Measurements from ENCODE around the gene SPSB1.

SPSB1 gene

GRCh38 chr1:9307303-9307702 is 14.6 kb downstream of the SPSB1 start:
- TF ChIP-seq REST (IDR thresholded peaks at IDR 0.05; ENCODE audit: insufficient read depth in 1 of 2, low read depth in 2 of 2, low read length in 2 of 2) (peak in 1 of 2 experiments; percentile 78; a peak in 2 of 4 replicates), TAF1 (IDR thresholded peaks at IDR 0.05; ENCODE audit: borderline replicate concordance, insufficient read depth, low read length) (no peak), POLR2AphosphoS5 (IDR thresholded peaks at IDR 0.05; ENCODE audit: low read depth, low read length) (no peak), SIN3A (IDR thresholded peaks at IDR 0.05; ENCODE audit: borderline replicate concordance, insufficient read depth, low read length) (no peak)

- TF ChIP-seq FOXP2 (optimal IDR thresholded peaks at IDR 0.05; ENCODE audit: borderline replicate concordance, extremely low read depth, extremely low read length, insufficient read depth) (no peak), SIN3A (IDR thresholded peaks at IDR 0.05; ENCODE audit: borderline replicate concordance, insufficient read depth, low read length) (no peak), TAF1 (IDR thresholded peaks at IDR 0.05; ENCODE audit: borderline replicate concordance, insufficient read depth, low read length) (no peak), REST (IDR thresholded peaks at IDR 0.05; ENCODE audit: insufficient read depth in 1 of 2, low read depth in 2 of 2, low read length in 2 of 2) (no peak), POLR2AphosphoS5 (IDR thresholded peaks at IDR 0.05; ENCODE audit: low read depth, low read length) (no peak)
Measured at GRCh38 chr1:9308236-9308785, 15.6 kb downstream of the SPSB1 start.

GRCh38 chr1:9309080-9309479 is 16.4 kb downstream of the SPSB1 start:
- TF ChIP-seq SIN3A (IDR thresholded peaks at IDR 0.05; ENCODE audit: borderline replicate concordance, insufficient read depth, low read length) (no peak), TAF1 (IDR thresholded peaks at IDR 0.05; ENCODE audit: borderline replicate concordance, insufficient read depth, low read length) (no peak), FOXP2 (optimal IDR thresholded peaks at IDR 0.05; ENCODE audit: borderline replicate concordance, extremely low read depth, extremely low read length, insufficient read depth) (no peak), POLR2AphosphoS5 (IDR thresholded peaks at IDR 0.05; ENCODE audit: low read depth, low read length) (no peak), REST (IDR thresholded peaks at IDR 0.05; ENCODE audit: insufficient read depth in 1 of 2, low read depth in 2 of 2, low read length in 2 of 2) (no peak)

GRCh38 chr1:9309991-9310390 is 17.3 kb downstream of the SPSB1 start:
- TF ChIP-seq POLR2AphosphoS5 (IDR thresholded peaks at IDR 0.05; ENCODE audit: low read depth, low read length) (no peak), FOXP2 (optimal IDR thresholded peaks at IDR 0.05; ENCODE audit: borderline replicate concordance, extremely low read depth, extremely low read length, insufficient read depth) (no peak), REST (IDR thresholded peaks at IDR 0.05; ENCODE audit: insufficient read depth in 1 of 2, low read depth in 2 of 2, low read length in 2 of 2) (no peak), TAF1 (IDR thresholded peaks at IDR 0.05; ENCODE audit: borderline replicate concordance, insufficient read depth, low read length) (no peak), SIN3A (IDR thresholded peaks at IDR 0.05; ENCODE audit: borderline replicate concordance, insufficient read depth, low read length) (no peak)

GRCh38 chr1:9311029-9311428 is 18.3 kb downstream of the SPSB1 start:
- TF ChIP-seq TAF1 (IDR thresholded peaks at IDR 0.05; ENCODE audit: borderline replicate concordance, insufficient read depth, low read length) (no peak), SIN3A (IDR thresholded peaks at IDR 0.05; ENCODE audit: borderline replicate concordance, insufficient read depth, low read length) (no peak), POLR2AphosphoS5 (IDR thresholded peaks at IDR 0.05; ENCODE audit: low read depth, low read length) (no peak), REST (IDR thresholded peaks at IDR 0.05; ENCODE audit: insufficient read depth in 1 of 2, low read depth in 2 of 2, low read length in 2 of 2) (no peak), FOXP2 (optimal IDR thresholded peaks at IDR 0.05; ENCODE audit: borderline replicate concordance, extremely low read depth, extremely low read length, insufficient read depth) (no peak)
